Adrenal gland (tissue), 5 donors: ENCODE results near the gene FAF1.

Source experiments
- POLR2A ChIP-seq, 2 donors: fragments of 450-650 bp; IDR thresholded peaks; one replicate each; pipeline ENCODE4 v1.6.1; 2017; ENCODE audit warnings: antibody characterized with exemption in 2 of 2, mild to moderate bottlenecking in 2 of 2, moderate library complexity in 1 of 2
- TF ChIP-seq, protein P1 (sequence below), 6 experiments: fragments of 450-650 bp in 4 of 6; fragments of 200-600 bp in 2 of 6; sonication (generic) in 1 of 6; IDR thresholded peaks; 1 replicate in 5 of 6; 2 replicates in 1 of 6; pipeline versions ENCODE4 v1.5.1 to v1.8.0; 2016 to 2021; ENCODE audit warnings: antibody characterized with exemption in 6 of 6, mild to moderate bottlenecking in 2 of 6, moderate library complexity in 1 of 6
- donor health status: DM: no; HTN: no; CAD: no.

DNA sequence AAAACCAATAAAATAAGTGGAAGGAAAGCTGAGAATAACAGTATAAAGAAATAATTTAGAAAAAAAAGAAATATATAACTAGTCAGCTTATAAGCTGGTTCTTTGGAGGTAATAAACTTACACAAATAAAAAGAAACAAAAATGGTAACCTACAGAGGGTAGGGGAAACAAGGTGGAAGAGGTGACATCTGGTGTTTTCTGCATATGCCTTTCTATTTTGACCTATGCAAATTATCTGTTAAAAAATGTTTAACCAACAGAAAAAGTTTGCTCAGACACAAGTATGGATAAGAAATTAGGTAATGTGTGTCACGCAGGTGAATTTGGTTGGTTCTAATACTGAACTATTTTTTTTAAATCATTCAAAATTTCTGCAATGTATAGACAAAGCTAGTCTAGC, 483.3 kb downstream of the FAF1 start:
- TF ChIP-seq, protein P1, sequence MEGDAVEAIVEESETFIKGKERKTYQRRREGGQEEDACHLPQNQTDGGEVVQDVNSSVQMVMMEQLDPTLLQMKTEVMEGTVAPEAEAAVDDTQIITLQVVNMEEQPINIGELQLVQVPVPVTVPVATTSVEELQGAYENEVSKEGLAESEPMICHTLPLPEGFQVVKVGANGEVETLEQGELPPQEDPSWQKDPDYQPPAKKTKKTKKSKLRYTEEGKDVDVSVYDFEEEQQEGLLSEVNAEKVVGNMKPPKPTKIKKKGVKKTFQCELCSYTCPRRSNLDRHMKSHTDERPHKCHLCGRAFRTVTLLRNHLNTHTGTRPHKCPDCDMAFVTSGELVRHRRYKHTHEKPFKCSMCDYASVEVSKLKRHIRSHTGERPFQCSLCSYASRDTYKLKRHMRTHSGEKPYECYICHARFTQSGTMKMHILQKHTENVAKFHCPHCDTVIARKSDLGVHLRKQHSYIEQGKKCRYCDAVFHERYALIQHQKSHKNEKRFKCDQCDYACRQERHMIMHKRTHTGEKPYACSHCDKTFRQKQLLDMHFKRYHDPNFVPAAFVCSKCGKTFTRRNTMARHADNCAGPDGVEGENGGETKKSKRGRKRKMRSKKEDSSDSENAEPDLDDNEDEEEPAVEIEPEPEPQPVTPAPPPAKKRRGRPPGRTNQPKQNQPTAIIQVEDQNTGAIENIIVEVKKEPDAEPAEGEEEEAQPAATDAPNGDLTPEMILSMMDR (IDR thresholded peaks at IDR 0.05): no peak
- no peak for TF ChIP-seq POLR2A (IDR thresholded peaks at IDR 0.05)
